Transverse colon (tissue), 4 donors: ENCODE data around the gene USP13. TPM values are rescaled to one million over a fixed set of nuclear protein-coding genes. Genes with fewer than 3 reads are reported as not detected.

Source experiments
- DNase-seq: peaks from one replicate; pipeline ENCODE4 v3.0.0-alpha.2; 2019
- H3K27ac ChIP-seq, 4 donors: fragments of 200-600 bp; sonication (generic); 2 replicates each; pipeline ENCODE4 v1.5.1; 2016 to 2018; ENCODE audit warnings: inconsistent platforms in 4 of 4
- H3K27me3 ChIP-seq: fragments of 200-600 bp; sonication (generic); 2 replicates; pipeline ENCODE4 v1.5.1; 2017; ENCODE audit warnings: inconsistent platforms
- H3K36me3 ChIP-seq, 4 donors: fragments of 200-600 bp; sonication (generic); 2 replicates each; pipeline ENCODE4 v1.5.1; 2017 to 2019; ENCODE audit warnings: inconsistent platforms in 4 of 4
- H3K4me1 ChIP-seq, 4 donors: fragments of 200-600 bp; sonication (generic); 2 replicates each; pipeline ENCODE4 v1.5.1; 2017 to 2020; ENCODE audit warnings: inconsistent platforms in 4 of 4
- H3K4me3 ChIP-seq, 4 donors: fragments of 200-600 bp; sonication (generic); 1 replicate in 1 of 4; 2 replicates in 3 of 4; pipeline versions ENCODE4 v1.5.1 to v1.6.1; 2017 to 2019; ENCODE audit warnings: inconsistent platforms in 4 of 4
- H3K9me3 ChIP-seq, 2 donors: fragments of 200-600 bp; sonication (generic); 2 replicates each; pipeline ENCODE4 v1.5.1; 2017 to 2019; ENCODE audit warnings: inconsistent platforms in 2 of 2
- EP300 ChIP-seq: sonication (generic); formaldehyde crosslinking; IDR thresholded peaks from one replicate; pipeline ENCODE4 v1.6.1; 2017; ENCODE audit warnings: antibody characterized with exemption, low read depth
- POLR2A ChIP-seq: fragments of 450-650 bp; IDR thresholded peaks from one replicate; pipeline ENCODE4 v1.6.1; 2016; ENCODE audit warnings: antibody characterized with exemption, mild to moderate bottlenecking, moderate library complexity
- POLR2AphosphoS5 ChIP-seq, 3 donors: sonication (generic); formaldehyde crosslinking; IDR thresholded peaks; one replicate each; pipeline ENCODE4 v1.6.1; 2016; ENCODE audit warnings: antibody characterized with exemption in 3 of 3
- WGBS, 2 donors: methylation state at CpG; one replicate each; pipeline ENCODE4 v1.1.5; 2018; ENCODE audit warnings: low coverage in 1 of 2; 5-methylcytosine and 5-hydroxymethylcytosine counted together
- in situ Hi-C, 4 donors: fragments of 200-750 bp; cut with MboI; loops; one replicate each; pipeline versions ENCODE4 v1.15.0 to v1.15.1; 2017; ENCODE audit warnings: low sequenced_read_pairs in 3 of 4, low pct_ligation_motif_present in 1 of 4, low pct_unique_long_range_greater_than_20kb in 1 of 4
- intact Hi-C: fragments of 100-400 bp; cut with DNase I; formaldehyde crosslinking; loops from one replicate; pipeline ENCODE4 v1.15.1; 2023; ENCODE audit warnings: low total_unique reads
- total RNA-seq, 4 donors: library from RNA; depleted of rRNA; stranded (reverse); fragments of >200 nt; gene quantifications; one replicate each; pipeline ENCODE4 v1.1.0, GENCODE V29; 2016
- TF ChIP-seq, protein P1 (sequence below), 5 experiments: fragments of 200-600 bp in 3 of 5; fragments of 450-650 bp in 2 of 5; sonication (generic) in 3 of 5; IDR thresholded peaks; 1 replicate in 2 of 5; 2 replicates in 3 of 5; pipeline ENCODE4 v1.5.1; 2016 to 2017; ENCODE audit warnings: antibody characterized with exemption in 5 of 5, inconsistent platforms in 3 of 5, mild to moderate bottlenecking in 2 of 5, moderate library complexity in 1 of 5

The USP13 gene
- total RNA-seq, 4 donors from 2014 or later = 2.0 to 3.7 (median 2.7) TPM

DNA sequence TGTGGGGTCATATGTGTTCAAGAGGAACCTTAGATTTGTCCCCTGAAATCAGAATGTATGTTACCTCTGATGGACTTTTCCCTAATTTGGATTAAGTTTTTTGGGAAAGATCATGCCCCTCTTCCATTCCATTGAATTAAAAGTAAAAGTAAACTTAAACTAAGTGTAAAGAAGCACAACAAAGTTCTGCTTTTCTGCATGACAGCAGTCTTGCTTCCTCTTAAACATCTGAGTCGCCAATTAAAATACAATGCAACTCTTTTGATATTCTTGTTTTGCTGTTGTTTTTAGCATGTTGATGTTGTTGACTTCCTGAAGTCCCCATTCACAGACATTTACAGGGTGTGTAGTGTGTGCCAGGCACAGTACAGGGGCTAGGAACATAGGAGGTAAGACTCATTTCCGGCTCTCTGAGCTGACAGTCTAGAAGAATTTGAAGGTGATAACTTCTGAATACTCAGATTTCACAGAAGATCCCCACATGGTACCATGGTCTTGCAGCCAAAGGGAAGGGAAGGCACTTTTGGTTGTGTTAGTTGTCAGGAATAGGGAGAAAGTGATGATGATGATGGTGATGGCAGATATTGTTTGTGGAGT, 45.0 kb downstream of the USP13 start:
- in situ Hi-C loops = no loop called here
- WGBS, 2 donors = 90 to 100% methylated on average over 1 to 2 of the region's 2 CpGs
- no peak overlapping the region for H3K27ac ChIP-seq

DNA sequence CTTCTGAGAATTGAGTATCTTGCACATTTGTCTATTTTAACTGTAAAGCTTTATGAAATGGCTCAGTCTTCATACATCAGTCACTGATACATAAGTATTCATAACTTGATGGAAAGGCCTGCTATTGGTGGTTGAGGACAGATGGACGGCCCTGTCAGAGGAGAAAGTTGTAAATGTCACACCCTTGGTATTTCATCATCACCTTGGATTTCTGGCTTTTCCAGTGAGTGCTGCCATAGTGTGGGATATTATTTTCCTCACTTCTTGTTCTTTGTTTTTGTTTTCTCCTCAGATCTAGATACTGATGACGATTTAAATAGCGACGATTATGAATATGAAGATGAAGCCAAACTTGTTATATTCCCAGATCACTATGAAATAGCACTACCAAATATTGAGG, 47.9 kb downstream of the USP13 start:
- H3K36me3 ChIP-seq = no peaks in the 10 kb centered on the region
- no peaks in the 10 kb centered on the region for H3K4me1 ChIP-seq
- no peak for DNase-seq
- no peaks in the 10 kb centered on the region for H3K27me3 ChIP-seq
- H3K4me3 ChIP-seq = no peak overlapping the region
- H3K9me3 ChIP-seq = no peaks in the 10 kb centered on the region
- in situ Hi-C loops (no loop called here), intact Hi-C loops (loop anchor here (5.0 kb wide), 1 partner anchor 1227 kb away; no protein-coding TSS in a partner anchor)
- TF ChIP-seq POLR2AphosphoS5 (IDR thresholded peaks at IDR 0.05) = no peak
- TF ChIP-seq EP300 = no peak
- TF ChIP-seq, protein P1, sequence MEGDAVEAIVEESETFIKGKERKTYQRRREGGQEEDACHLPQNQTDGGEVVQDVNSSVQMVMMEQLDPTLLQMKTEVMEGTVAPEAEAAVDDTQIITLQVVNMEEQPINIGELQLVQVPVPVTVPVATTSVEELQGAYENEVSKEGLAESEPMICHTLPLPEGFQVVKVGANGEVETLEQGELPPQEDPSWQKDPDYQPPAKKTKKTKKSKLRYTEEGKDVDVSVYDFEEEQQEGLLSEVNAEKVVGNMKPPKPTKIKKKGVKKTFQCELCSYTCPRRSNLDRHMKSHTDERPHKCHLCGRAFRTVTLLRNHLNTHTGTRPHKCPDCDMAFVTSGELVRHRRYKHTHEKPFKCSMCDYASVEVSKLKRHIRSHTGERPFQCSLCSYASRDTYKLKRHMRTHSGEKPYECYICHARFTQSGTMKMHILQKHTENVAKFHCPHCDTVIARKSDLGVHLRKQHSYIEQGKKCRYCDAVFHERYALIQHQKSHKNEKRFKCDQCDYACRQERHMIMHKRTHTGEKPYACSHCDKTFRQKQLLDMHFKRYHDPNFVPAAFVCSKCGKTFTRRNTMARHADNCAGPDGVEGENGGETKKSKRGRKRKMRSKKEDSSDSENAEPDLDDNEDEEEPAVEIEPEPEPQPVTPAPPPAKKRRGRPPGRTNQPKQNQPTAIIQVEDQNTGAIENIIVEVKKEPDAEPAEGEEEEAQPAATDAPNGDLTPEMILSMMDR (IDR thresholded peaks at IDR 0.05) = no peak
- TF ChIP-seq POLR2A = no peak
- no peak overlapping the region for H3K27ac ChIP-seq
- 96 to 100% methylated on average over 3 to 4 of the region's 4 CpGs for WGBS, 2 donors

More for the DNA sequence above, 45.0 kb downstream of the USP13 start:
- no peaks in the 10 kb centered on the region for H3K4me1 ChIP-seq
- H3K27me3 ChIP-seq = no peaks in the 10 kb centered on the region
- H3K36me3 ChIP-seq = no peaks in the 10 kb centered on the region
- no peak overlapping the region for H3K4me3 ChIP-seq
- no peak for DNase-seq
- intact Hi-C loops = no loop called here
- no peaks in the 10 kb centered on the region for H3K9me3 ChIP-seq
- no peak for TF ChIP-seq EP300
- TF ChIP-seq, protein P1 (IDR thresholded peaks at IDR 0.05) = no peak
- no peak for TF ChIP-seq POLR2A
- TF ChIP-seq POLR2AphosphoS5 (IDR thresholded peaks at IDR 0.05) = no peak

DNA sequence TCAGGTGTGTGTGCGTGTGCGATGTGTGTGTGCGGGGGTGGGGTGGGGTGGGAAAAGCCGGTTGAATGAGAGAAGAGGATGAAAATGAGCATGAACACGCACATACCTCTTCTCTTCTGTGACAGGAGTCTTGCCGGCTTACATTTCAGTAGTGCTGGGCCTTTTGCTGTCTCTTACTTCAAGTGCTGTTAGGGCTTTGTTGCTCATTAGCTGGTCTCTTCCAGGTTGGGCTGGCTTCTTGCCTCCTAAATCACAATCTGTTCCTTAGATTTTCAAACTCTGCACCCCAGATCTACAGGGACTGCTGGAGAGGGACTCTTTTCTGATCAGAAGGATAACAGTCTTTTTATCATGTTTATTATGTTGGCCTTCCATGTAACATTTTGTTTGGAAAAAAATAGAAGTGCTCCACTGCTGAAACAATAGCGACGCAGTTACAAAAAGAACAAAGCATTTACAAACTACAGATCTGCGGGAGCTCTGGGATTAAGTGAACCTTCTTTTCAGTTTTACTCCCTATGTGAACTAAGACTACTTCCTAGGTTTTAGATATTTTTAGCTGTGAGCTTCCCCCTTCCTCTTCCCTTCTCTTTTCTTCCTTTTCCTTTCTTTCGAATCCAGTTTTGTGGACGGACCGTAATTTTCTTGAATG, 48.5 kb downstream of the USP13 start:
- no peak for DNase-seq
- WGBS, 2 donors = 88 to 90% methylated on average over 10 to 12 of the region's 12 CpGs
- Histone ChIP-seq H3K9me3 (no peaks in the 10 kb centered on the region), H3K4me3 (no peak overlapping the region), H3K27me3 (no peaks in the 10 kb centered on the region), H3K27ac (no peak overlapping the region), H3K36me3 (no peaks in the 10 kb centered on the region), H3K4me1 (no peaks in the 10 kb centered on the region)
- in situ Hi-C loops = no loop called here
- no peak for TF ChIP-seq EP300
- TF ChIP-seq POLR2A = no peak
- intact Hi-C loops = loop anchor here (5.0 kb wide), 1 partner anchor 1226 kb away; no protein-coding TSS in a partner anchor

GRCh38 chr3:179702271-179702947, 49.6 kb downstream of the USP13 start:
- TF ChIP-seq, protein P1 (IDR thresholded peaks at IDR 0.05) = no peak
- TF ChIP-seq POLR2AphosphoS5 (IDR thresholded peaks at IDR 0.05) = no peak
- TF ChIP-seq EP300 = no peak
- TF ChIP-seq POLR2A = no peak
- 92 to 100% methylated on average over 4 to 5 of the region's 6 CpGs for WGBS, 2 donors
- Histone ChIP-seq H3K4me1 (no peaks in the 10 kb centered on the region), H3K36me3 (no peaks in the 10 kb centered on the region), H3K27ac (no peak overlapping the region), H3K9me3 (no peaks in the 10 kb centered on the region), H3K27me3 (no peaks in the 10 kb centered on the region), H3K4me3 (no peak overlapping the region)
- in situ Hi-C loops = no loop called here
- DNase-seq = no peak
- intact Hi-C loops = loop anchor here (5.0 kb wide), 1 partner anchor 1225 kb away; no protein-coding TSS in a partner anchor
